GM18502 (cell line): ENCODE results near the gene RBM33.
A peak's percentile ranks its signal among the peaks of the same experiment; 100 is the strongest.

Source experiments
- ATAC-seq: cut with Tn5 transposase; IDR thresholded peaks from one replicate; pipeline ENCODE4 v1.9.1; 2021; ENCODE audit warnings: mild to moderate bottlenecking; ENCODE audit not compliant: unreplicated experiment, poor library complexity

Gene RBM33

DNA sequence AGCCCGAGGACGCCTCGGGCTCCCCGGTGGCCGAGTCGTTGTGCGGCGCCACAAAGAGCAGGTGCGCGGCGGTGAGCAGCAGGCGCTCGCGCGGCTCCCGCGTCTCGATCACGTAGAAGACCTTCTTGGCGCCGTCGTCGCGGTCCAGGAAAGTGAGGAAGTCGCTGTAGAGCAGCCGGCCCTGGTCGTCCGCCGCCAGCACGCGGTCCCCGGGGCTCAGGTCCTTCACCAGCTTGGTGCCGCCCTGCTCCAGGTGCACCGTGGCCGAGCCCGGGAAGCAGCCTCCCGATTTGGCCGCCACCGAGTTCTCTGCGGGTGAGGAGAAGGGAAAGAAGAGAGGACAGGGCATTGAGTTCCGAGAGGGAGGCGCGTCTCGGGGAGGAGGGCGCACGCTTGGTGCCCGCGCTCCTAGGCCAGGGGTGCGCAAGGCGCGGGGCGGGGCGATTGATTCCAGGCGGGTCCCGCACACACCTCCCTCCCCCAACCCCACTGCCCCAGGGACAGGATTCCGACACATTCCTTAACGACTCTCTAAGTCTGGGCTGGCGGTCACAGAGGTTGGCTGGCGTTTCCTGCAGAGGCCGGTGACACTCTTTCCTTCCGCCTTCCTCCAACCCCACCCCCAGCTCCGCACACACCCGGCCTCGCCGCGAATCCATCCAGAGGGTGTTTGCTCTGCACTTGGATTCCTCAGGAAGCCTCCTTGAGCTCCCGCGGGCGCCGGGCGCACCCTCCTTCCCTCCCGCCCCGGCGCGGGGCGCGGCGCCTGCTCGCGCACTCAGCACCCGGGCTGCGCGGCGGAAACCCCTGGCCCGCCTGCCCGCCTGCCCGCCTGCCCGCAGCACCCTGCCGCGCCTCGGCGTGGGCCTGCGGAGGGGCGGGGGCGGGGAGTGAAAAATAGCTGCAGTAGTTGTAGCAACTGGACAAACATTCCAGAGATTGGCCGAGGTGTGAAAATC is 159.2 kb downstream of the RBM33 start:
- ATAC-seq, result no peak

- no peak for ATAC-seq
Measured at GRCh38 chr7:155804431-155804831, 160.0 kb downstream of the RBM33 start.

DNA sequence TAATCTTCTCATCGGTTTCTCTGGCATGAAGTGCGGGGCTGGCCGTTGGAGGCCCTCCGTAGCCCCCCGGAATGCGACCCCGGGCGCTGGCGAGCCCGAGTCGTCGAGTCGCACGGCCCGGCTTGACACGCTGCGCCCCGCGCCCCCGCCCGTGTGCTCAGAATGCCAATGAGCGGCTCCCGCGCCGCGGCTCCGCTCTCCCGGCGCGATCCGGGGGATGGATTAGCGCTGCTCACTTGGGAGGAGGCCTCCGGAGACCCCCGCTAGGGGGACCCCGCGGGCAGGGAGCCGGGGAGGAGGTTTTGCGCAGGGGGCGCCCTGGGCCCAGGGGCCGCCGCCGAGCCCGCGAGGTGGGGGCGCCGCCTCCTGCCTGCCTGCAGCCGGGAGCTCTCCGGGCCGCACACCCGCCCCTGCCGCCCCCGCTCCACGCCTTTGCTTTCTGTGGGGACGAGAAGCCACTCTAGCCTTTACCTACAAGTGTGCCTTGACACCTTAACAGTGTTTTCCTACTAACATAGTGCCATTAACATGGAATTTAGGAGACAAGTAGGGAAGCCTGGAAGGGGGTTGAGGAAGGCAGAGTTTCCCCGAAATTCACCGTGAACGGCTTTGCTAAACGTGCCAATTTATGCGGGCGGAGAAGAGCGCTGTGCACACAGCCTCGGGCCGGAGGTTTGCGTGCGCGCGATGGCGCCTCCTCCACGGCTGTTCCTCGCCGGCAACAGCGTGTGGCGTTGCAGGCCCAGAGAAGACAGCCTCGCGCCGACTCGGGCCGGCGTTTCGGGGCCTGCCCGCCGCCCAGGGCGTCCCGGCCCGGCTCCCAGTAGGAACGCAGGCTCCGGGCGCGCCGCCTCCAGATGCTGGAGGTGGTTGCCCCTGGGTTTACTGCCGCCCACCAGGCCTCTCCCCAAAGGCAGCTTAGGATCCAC is 160.7 kb downstream of the RBM33 start:
- ATAC-seq, result peak; percentile 56

DNA sequence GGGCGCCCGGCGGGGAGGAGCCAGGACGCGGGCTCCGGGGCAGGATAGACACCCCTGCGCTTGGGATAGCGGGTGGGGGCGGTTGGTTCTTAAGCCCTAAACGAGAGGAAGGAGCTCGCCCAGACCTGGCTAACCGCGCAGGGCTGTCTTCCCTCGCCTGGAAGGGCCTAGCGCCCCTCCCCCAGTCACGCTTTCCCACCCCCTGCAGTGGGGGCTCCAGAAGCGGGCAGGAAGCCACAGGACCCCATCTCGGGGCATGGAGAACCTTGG is 161.3 kb downstream of the RBM33 start:
- ATAC-seq, result no peak

GRCh38 chr7:155806096-155806871 is 161.8 kb downstream of the RBM33 start:
- no peak for ATAC-seq

- no peak for ATAC-seq
Measured at GRCh38 chr7:155807065-155807671, 162.7 kb downstream of the RBM33 start.

GRCh38 chr7:155807789-155808548 is 163.5 kb downstream of the RBM33 start:
- no peak for ATAC-seq

- no peak for ATAC-seq
Measured at GRCh38 chr7:155808549-155809331, 164.3 kb downstream of the RBM33 start.

DNA sequence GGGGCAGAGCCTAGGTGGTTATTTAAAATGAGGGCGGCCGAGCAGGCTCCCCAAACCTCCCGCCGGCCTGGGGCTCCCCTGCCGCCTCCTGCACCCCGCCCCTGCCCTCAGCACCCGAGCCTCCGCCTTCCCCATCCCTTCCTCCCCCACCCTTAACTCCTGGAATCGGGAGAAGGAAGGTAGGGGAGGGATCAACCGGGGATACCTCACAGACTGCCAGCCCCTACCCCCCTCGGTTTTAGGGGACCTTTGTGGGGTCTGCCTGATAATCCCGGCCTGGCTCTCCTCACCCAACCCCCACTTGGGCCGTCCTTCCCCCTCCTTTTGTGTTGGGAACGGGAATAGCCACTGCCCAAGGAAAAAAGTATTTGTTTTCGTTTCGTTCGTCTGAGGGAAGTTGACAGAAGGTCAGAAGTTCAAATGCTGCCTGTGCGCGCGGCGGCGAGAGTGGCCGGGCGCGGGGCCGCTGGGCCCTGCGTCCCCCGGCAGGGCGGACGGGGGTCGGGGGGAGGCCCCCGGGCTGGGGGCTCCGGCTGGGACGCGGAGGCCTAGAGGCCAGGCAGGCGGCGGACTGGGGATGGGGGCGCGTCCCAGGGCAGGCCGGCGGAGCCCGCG is 165.0 kb downstream of the RBM33 start:
- ATAC-seq, result no peak

- ATAC-seq, result no peak
Measured at GRCh38 chr7:155809947-155810769, 165.7 kb downstream of the RBM33 start.

DNA sequence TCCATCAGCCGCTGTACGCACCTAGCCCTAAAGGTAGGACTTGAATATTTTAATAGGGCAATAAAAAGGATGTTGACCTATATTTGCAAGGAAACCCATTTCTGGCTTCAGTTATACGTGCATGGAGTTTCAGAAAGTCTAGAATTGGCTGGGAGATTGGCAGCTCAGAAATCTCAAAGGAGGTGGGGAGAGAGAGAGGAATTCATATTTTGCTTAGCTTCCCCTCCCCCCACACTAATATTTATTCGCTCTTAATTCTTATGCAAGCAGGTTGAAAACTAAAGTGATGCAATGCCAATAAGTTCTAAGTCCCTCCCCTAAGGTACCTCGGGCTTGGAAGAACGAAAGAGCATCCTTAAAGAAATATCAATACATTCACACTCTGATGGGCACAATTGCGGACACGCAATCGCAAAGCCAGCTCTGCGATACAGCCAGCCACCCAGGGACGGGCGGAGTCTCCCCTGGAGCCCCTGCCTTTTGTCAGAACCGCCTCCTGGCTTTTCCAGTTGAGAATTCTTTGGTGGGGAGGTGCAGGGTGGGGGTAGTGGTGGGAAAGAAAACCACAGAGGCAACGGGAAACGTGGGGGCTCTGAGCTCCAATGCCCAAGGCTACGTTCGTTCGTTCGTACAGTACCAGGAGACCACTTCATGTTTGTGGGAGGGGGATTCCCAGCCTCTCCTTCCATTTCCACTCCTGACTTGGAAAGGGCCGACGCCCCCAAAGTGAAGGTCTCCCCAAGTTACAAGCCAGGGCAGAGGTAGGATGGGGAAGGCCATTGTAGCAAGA is 166.5 kb downstream of the RBM33 start:
- no peak for ATAC-seq

- ATAC-seq, result no peak
Measured at GRCh38 chr7:155811560-155811894, 167.1 kb downstream of the RBM33 start.

DNA sequence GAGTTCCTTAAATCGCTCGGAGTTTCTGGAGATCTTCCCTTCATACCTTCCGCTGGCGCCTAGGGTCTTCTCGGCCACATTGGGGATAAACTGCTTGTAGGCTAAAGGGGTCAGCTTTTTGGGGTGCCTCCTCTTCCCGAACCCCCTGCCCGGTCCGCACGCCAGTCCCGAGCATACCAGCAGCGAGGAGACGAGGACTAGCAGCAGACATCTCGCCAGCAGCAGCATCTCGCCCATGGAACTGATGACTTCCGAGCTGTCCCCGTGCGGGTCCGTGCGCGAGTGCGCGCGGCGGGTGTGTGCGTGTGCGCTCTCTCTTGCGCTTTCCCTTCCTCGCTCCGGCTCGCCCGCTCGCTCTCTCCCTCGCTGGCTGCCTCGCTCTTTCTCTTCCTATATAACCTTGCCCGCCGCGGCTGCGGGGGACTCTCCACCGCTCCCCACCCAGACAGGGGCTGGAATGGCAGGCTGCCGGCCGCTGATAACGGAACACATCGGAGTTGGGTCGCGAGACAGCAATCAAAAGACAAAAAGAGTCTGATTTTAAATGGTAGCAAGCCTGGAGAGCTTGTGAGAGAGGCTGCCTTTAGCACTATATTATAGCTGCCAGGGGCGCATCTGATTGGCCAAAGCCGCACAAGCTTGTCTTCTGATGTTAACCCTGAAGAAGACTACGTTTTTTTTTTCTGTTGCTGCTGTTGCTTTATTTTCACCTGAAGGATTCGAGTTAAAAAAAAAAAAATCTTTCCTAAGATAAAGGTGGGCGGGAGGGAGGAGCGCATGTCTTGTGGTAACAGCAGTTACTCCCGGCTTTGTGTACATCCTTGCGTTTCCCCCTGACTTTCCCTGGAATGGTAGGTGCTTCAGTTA is 167.7 kb downstream of the RBM33 start, which contains the start of gene SHH:
Gene SHH (minus strand): TSS at position 569 of the 867 bp plus-strand sequence. CDS start 341 bp downstream, at position 228.
- ATAC-seq, result no peak

GRCh38 chr7:155813125-155813524 is 168.7 kb downstream of the RBM33 start:
- ATAC-seq, result no peak

DNA sequence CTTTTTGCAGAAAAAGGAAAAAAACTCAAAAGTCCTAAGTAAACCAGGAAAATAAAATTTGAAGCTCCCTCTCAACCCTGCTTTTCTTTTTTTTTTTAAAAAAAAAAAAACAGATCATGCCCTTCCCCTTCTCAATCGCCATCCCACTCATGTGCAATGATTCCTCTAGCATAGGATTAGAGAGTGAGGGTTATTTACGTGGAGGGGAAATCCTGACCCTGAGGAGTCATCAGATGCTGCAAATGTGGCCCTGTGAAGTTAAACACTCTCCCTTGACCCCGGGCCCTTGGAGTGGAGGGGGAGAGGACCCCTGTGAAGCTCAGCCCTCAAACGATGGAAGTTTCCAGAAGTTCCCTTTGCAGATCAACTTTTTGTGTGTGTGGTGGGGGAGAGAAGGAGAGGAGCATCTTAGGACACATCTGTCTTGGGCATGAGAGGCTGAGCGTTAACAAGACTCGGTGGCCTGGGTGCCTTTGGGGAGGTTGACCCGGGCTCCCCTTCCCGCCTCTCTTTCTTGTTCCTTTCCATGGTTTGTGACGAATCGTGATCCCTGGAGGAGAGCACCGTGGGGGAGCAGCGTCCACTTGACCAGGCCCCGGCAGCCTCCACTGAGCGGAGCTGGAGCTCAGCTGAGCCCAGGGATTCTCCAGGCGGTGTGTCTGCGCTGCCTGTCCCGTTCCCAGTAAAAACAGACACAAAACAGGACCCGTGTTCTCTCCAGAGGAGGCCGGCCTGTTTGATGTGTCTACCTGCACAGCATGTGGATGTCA is 169.3 kb downstream of the RBM33 start:
- no peak for ATAC-seq
